ENCODE results near the gene GABARAP.

GABARAP gene

GRCh38 chr17:7241783-7242716 lies at the start of gene GABARAP:
TSS of gene GABARAP (minus strand) at chr17:7242449. CDS start at chr17:7242330, 119 bp downstream.
- Histone ChIP-seq H3K27ac (ENCODE audit: low read depth, low read length) (peak within 1 kb of the TSS; percentile 98), H3K27me3 (ENCODE audit: control insufficient read depth, insufficient read depth, low read length) (no peaks in the 10 kb centered on the region), H3K4me1 (ENCODE audit: control insufficient read depth, insufficient read depth, low read length) (peaks cover 15% of the 10 kb centered on the region), H3K36me3 (ENCODE audit: control insufficient read depth, insufficient read depth, low read length) (peaks cover 25% of the 10 kb centered on the region), H3K4me3 (ENCODE audit: low read length) (peak within 1 kb of the TSS; percentile 84), H3K9ac (ENCODE audit: low read length) (peak within 1 kb of the TSS; percentile 88)

GRCh38 chr17:7290685-7291084 lies 48.4 kb upstream of the GABARAP start:
- no peak overlapping the region for H3K4me3 ChIP-seq (ENCODE audit: low read length)
- H3K4me1 ChIP-seq (ENCODE audit: control insufficient read depth, insufficient read depth, low read length), result peaks cover 22% of the 10 kb centered on the region
- H3K9ac ChIP-seq (ENCODE audit: low read length), result no peak overlapping the region
- peaks cover 2% of the 10 kb centered on the region for H3K36me3 ChIP-seq (ENCODE audit: control insufficient read depth, insufficient read depth, low read length)
- peak overlapping the region; percentile 3 for H3K27ac ChIP-seq (ENCODE audit: low read depth, low read length)
- H3K27me3 ChIP-seq (ENCODE audit: control insufficient read depth, insufficient read depth, low read length), result peaks cover 6% of the 10 kb centered on the region

- peaks cover 2% of the 10 kb centered on the region for H3K36me3 ChIP-seq (ENCODE audit: control insufficient read depth, insufficient read depth, low read length)
- no peak overlapping the region for H3K9ac ChIP-seq (ENCODE audit: low read length)
- peaks cover 6% of the 10 kb centered on the region for H3K27me3 ChIP-seq (ENCODE audit: control insufficient read depth, insufficient read depth, low read length)
- H3K4me3 ChIP-seq (ENCODE audit: low read length), result no peak overlapping the region
- peaks cover 22% of the 10 kb centered on the region for H3K4me1 ChIP-seq (ENCODE audit: control insufficient read depth, insufficient read depth, low read length)
- peak overlapping the region; percentile 3 for H3K27ac ChIP-seq (ENCODE audit: low read depth, low read length)
These were observed 47.9 kb upstream of the GABARAP start for GRCh38 chr17:7290166-7290565.

GRCh38 chr17:7289256-7290032 lies 47.2 kb upstream of the GABARAP start:
- peaks cover 6% of the 10 kb centered on the region for H3K36me3 ChIP-seq (ENCODE audit: control insufficient read depth, insufficient read depth, low read length)
- peaks cover 20% of the 10 kb centered on the region for H3K4me1 ChIP-seq (ENCODE audit: control insufficient read depth, insufficient read depth, low read length)
- peaks cover 6% of the 10 kb centered on the region for H3K27me3 ChIP-seq (ENCODE audit: control insufficient read depth, insufficient read depth, low read length)

DNA sequence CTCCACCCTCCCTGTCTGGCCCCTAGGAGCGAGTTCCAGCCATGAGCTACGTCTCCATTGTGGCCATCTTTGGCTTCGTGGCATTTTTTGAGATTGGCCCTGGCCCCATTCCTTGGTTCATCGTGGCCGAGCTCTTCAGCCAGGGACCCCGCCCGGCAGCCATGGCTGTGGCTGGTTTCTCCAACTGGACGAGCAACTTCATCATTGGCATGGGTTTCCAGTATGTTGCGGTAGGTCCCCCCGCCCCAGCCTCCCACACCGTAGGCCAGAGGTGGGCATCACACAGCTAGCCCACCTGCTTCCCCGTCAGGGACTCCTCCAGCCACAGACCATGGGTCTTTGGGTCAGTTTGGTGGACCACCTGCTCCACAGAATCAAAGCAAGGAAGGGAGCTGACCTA lies 43.4 kb upstream of the GABARAP start:
- no peak overlapping the region for H3K9ac ChIP-seq (ENCODE audit: low read length)
- no peak overlapping the region for H3K27ac ChIP-seq (ENCODE audit: low read depth, low read length)
- no peak overlapping the region for H3K4me3 ChIP-seq (ENCODE audit: low read length)
- H3K36me3 ChIP-seq (ENCODE audit: control insufficient read depth, insufficient read depth, low read length), result peaks cover 8% of the 10 kb centered on the region
- peaks cover 14% of the 10 kb centered on the region for H3K4me1 ChIP-seq (ENCODE audit: control insufficient read depth, insufficient read depth, low read length)
- no peaks in the 10 kb centered on the region for H3K27me3 ChIP-seq (ENCODE audit: control insufficient read depth, insufficient read depth, low read length)

More at GRCh38 chr17:7289256-7290032, 47.2 kb upstream of the GABARAP start:
- Histone ChIP-seq H3K4me3 (ENCODE audit: low read length) (no peak overlapping the region), H3K9ac (ENCODE audit: low read length) (no peak overlapping the region), H3K27ac (ENCODE audit: low read depth, low read length) (no peak overlapping the region)

DNA sequence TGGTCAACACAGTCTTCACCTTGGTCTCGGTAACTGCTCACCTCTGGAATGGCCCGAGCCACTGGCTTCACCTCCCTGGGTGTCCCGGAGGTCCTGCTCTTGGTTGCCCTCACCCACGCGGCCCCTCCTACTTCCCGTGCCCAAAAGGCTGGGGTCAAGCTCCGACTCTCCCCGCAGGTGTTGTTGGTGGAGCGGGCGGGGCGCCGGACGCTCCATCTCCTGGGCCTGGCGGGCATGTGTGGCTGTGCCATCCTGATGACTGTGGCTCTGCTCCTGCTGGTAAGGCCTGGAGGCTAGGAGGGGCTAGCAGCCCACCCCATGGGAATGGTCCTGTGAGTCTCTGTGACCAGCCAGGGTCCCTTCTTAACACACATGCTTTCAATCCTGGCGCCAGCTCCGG lies 42.7 kb upstream of the GABARAP start:
- Histone ChIP-seq H3K4me3 (ENCODE audit: low read length) (no peak overlapping the region), H3K9ac (ENCODE audit: low read length) (no peak overlapping the region), H3K27me3 (ENCODE audit: control insufficient read depth, insufficient read depth, low read length) (no peaks in the 10 kb centered on the region), H3K36me3 (ENCODE audit: control insufficient read depth, insufficient read depth, low read length) (peaks cover 8% of the 10 kb centered on the region), H3K4me1 (ENCODE audit: control insufficient read depth, insufficient read depth, low read length) (peaks cover 15% of the 10 kb centered on the region), H3K27ac (ENCODE audit: low read depth, low read length) (no peak overlapping the region)

- H3K4me1 ChIP-seq (ENCODE audit: control insufficient read depth, insufficient read depth, low read length), result peaks cover 15% of the 10 kb centered on the region
- peaks cover 8% of the 10 kb centered on the region for H3K36me3 ChIP-seq (ENCODE audit: control insufficient read depth, insufficient read depth, low read length)
- H3K9ac ChIP-seq (ENCODE audit: low read length), result no peak overlapping the region
- H3K4me3 ChIP-seq (ENCODE audit: low read length), result peak overlapping the region; percentile 57
- H3K27me3 ChIP-seq (ENCODE audit: control insufficient read depth, insufficient read depth, low read length), result no peaks in the 10 kb centered on the region
- peak overlapping the region; percentile 94 for H3K27ac ChIP-seq (ENCODE audit: low read depth, low read length)
These were observed 41.4 kb upstream of the GABARAP start for GRCh38 chr17:7283471-7284216.

DNA sequence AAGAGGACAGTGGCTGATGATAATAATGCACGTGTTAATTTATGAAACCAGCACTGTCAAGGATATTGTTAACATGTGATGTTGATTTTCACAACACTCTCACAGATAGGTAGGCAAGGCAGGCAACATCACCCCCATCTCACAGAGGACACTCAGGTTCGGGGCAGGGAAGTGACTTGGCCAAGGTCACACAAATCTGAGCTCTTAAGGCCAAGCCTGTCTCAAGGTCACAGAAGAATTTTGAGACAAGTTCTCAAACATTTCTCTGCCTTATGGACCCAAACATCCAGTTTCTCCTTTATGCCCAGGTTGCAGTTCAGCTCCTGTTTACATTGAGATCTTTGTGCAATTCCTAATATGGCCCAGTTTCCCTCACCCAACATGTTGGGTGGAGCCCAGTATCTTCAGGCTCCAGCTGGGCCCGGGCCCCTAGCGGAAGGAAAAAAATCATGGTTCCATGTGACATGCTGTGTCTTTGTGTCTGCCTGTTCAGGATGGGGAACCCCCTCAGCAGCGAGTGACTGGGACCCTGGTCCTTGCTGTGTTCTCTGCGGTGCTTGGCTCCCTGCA lies 40.6 kb upstream of the GABARAP start:
- H3K27me3 ChIP-seq (ENCODE audit: control insufficient read depth, insufficient read depth, low read length), result no peaks in the 10 kb centered on the region
- H3K4me3 ChIP-seq (ENCODE audit: low read length), result peak overlapping the region; percentile 57
- peaks cover 15% of the 10 kb centered on the region for H3K4me1 ChIP-seq (ENCODE audit: control insufficient read depth, insufficient read depth, low read length)
- peaks cover 8% of the 10 kb centered on the region for H3K36me3 ChIP-seq (ENCODE audit: control insufficient read depth, insufficient read depth, low read length)
- H3K9ac ChIP-seq (ENCODE audit: low read length), result peak overlapping the region; percentile 46
- H3K27ac ChIP-seq (ENCODE audit: low read depth, low read length), result peak overlapping the region; percentile 94

DNA sequence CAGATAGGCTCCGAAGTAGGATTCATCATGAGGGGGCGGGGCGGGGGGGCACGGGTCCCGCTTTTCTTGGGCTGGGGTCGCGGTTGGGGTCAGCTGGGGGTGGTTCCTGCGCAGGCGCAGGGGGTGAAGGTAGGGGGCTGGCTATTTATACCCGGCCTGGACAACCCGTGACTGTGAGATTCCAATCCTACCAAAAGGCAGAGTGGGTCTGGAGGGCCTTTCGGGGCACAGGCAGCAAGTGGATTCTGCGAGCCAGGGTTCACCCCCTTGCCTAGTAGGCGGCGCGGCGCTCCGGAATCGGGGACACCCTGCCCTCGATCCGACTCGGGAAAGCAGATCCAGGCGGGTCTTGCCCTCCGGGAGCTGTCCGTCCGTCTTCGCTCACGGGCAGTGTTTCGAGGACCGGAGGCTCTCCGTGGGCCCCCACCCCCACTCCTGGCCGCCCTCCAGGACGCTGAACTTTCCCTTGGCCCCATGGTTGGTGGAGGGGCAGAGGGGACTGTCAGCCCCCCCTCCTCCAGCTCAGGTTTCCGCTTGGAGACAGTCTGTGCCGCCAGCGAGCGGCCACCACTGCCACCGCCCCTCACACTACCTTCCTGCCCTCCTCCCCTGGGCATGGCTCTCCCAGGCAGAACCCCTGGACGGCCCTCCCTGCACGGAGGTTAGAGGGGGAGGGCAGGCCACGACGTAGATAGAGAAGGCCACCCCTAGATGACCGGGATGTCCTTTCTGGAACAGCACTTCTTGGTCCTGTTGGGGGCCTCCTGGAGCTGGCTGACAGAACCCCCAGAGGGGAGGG lies 39.9 kb upstream of the GABARAP start:
- H3K36me3 ChIP-seq (ENCODE audit: control insufficient read depth, insufficient read depth, low read length), result peaks cover 6% of the 10 kb centered on the region
- peak overlapping the region; percentile 94 for H3K27ac ChIP-seq (ENCODE audit: low read depth, low read length)
- peak overlapping the region; percentile 46 for H3K9ac ChIP-seq (ENCODE audit: low read length)
- H3K27me3 ChIP-seq (ENCODE audit: control insufficient read depth, insufficient read depth, low read length), result no peaks in the 10 kb centered on the region
- peak overlapping the region; percentile 57 for H3K4me3 ChIP-seq (ENCODE audit: low read length)
- H3K4me1 ChIP-seq (ENCODE audit: control insufficient read depth, insufficient read depth, low read length), result peaks cover 15% of the 10 kb centered on the region

DNA sequence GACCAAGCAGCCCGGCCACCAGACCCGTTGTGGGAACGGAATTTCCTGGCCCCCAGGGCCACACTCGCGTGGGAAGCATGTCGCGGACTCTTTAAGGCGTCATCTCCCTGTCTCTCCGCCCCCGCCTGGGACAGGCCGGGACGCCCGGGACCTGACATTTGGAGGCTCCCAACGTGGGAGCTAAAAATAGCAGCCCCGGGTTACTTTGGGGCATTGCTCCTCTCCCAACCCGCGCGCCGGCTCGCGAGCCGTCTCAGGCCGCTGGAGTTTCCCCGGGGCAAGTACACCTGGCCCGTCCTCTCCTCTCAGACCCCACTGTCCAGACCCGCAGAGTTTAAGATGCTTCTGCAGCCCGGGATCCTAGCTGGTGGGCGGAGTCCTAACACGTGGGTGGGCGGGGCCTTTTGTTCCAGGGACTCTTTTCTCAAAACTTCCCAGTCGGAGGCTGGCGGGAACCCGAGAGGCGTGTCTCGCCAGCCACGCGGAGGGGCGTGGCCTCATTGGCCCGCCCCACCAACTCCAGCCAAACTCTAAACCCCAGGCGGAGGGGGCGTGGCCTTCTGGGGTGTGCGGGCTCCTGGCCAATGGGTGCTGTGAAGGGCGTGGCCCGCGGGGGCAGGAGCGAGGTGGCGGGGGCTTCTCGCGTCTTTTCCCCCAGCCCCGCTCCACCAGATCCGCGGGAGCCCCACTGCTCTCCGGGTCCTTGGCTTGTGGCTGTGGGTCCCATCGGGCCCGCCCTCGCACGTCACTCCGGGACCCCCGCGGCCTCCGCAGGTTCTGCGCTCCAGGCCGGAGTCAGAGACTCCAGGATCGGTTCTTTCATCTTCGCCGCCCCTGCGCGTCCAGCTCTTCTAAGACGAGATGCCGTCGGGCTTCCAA lies 39.1 kb upstream of the GABARAP start, which contains the start of gene SLC2A4:
Gene SLC2A4 (plus strand): TSS at position 645 of the 879 bp plus-strand sequence. CDS start 217 bp downstream, at position 862.
- H3K27ac ChIP-seq (ENCODE audit: low read depth, low read length), result peak within 1 kb of the TSS; percentile 94
- peaks cover 15% of the 10 kb centered on the region for H3K4me1 ChIP-seq (ENCODE audit: control insufficient read depth, insufficient read depth, low read length)
- peaks cover 6% of the 10 kb centered on the region for H3K36me3 ChIP-seq (ENCODE audit: control insufficient read depth, insufficient read depth, low read length)
- H3K9ac ChIP-seq (ENCODE audit: low read length), result peak within 1 kb of the TSS; percentile 46
- no peaks in the 10 kb centered on the region for H3K27me3 ChIP-seq (ENCODE audit: control insufficient read depth, insufficient read depth, low read length)
- peak within 1 kb of the TSS; percentile 69 for H3K4me3 ChIP-seq (ENCODE audit: low read length)

Measured in rectal smooth muscle tissue (tissue), 1 donor.